Endothelial cell of umbilical vein (primary cell): ENCODE results near the gene SYK. TPM values are rescaled to one million over a fixed set of nuclear protein-coding genes. Genes with fewer than 3 reads are reported as not detected.
"Not testable (repeated sequence)": the region's sequence is repeated elsewhere in the genome, so short reads cannot be mapped to it uniquely, and the experiment has no call there.

ENCODE experiments used
- BruUV-seq: library from RNA; stranded (reverse); fragments of 400-500 nt; replicated peaks from 2 replicates; lab custom pipeline; 2021; lab: Mats Ljungman, UMichigan
- CTCF ChIA-PET: fragments of 300-600, 350-600 bp; sonication (Branson Sonifier 250); formaldehyde crosslinking; loops from one replicate; lab custom pipeline; 2021; ENCODE audit warnings: antibody characterized with exemption, inconsistent platforms; lab: Charles Lee
- POLR2A ChIA-PET: fragments of 300-600, 350-600 bp; sonication (Branson Sonifier 250); formaldehyde crosslinking; loops from one replicate; lab custom pipeline; 2021; ENCODE audit warnings: antibody characterized with exemption, inconsistent platforms; lab: Charles Lee
- DNase-seq: peaks from one replicate; pipeline ENCODE4 v3.0.0-alpha.2; 2011; ENCODE audit warnings: low read depth, low spot score
- FAIRE-seq: peaks from 2 replicates; lab custom pipeline; 2011; peaks lifted over from hg19 to GRCh38; lab: Jason Lieb, UNC
- H2AFZ ChIP-seq: 2 replicates; pipeline ENCODE4 v1.6.0; 2012; ENCODE audit warnings: low read depth, low read length, control low read depth, inconsistent platforms
- H3K27ac ChIP-seq: 2 replicates; pipeline ENCODE4 v1.5.1; 2011; ENCODE audit warnings: low read depth, mild to moderate bottlenecking, control low read depth, low read length, moderate library complexity; ENCODE audit not compliant: insufficient read depth
- H3K27me3 ChIP-seq, 2 experiments: 2 replicates each; pipeline versions ENCODE4 v1.6.0 to v1.6.1; 2011; ENCODE audit warnings: low read length in 2 of 2, mixed read lengths in 1 of 2; ENCODE audit not compliant: control insufficient read depth in 2 of 2, insufficient read depth in 2 of 2
- H3K36me3 ChIP-seq, 2 experiments: 2 replicates in 1 of 2; 3 replicates in 1 of 2; pipeline ENCODE4 v1.5.1; 2011; ENCODE audit warnings: low read length in 2 of 2, mild to moderate bottlenecking in 1 of 2, moderate library complexity in 1 of 2; ENCODE audit not compliant: control insufficient read depth in 2 of 2, insufficient read depth in 2 of 2; ENCODE audit errors: extremely low read depth in 1 of 2
- H3K4me1 ChIP-seq: 3 replicates; pipeline ENCODE4 v1.5.1; 2011; ENCODE audit warnings: mild to moderate bottlenecking, low read length; ENCODE audit not compliant: control insufficient read depth, insufficient read depth; ENCODE audit errors: extremely low read depth
- H3K4me2 ChIP-seq: 2 replicates; pipeline ENCODE4 v1.6.1; 2011; ENCODE audit warnings: low read length, control low read depth, mixed read lengths; ENCODE audit not compliant: insufficient read depth
- H3K4me3 ChIP-seq, 3 experiments: fragments of 200-600 bp in 1 of 3; sonication (generic), shearing (Covaris generic) in 1 of 3; replicated peaks in 1 of 3; 2 replicates each; pipeline ENCODE4 v1.5.1; 2011 to 2016; ENCODE audit warnings: control low read depth in 3 of 3, low read length in 3 of 3, mild to moderate bottlenecking in 2 of 3, inconsistent platforms in 1 of 3, low read depth in 1 of 3, moderate library complexity in 1 of 3; ENCODE audit not compliant: insufficient read depth in 1 of 3
- H3K79me2 ChIP-seq: 2 replicates; pipeline ENCODE4 v1.6.0; 2012; ENCODE audit warnings: low read length, inconsistent platforms; ENCODE audit not compliant: control insufficient read depth, insufficient read depth
- H3K9ac ChIP-seq: replicated peaks from 2 replicates; pipeline ENCODE3; 2011; ENCODE audit warnings: low read length, control low read depth; ENCODE audit not compliant: insufficient read depth; ENCODE audit errors: extremely low read depth
- H3K9me1 ChIP-seq: replicated peaks from 3 replicates; pipeline ENCODE4 v1.6.0; 2011; ENCODE audit warnings: mild to moderate bottlenecking, low read length; ENCODE audit not compliant: control insufficient read depth, insufficient read depth; ENCODE audit errors: extremely low read depth
- H3K9me3 ChIP-seq: replicated peaks from 2 replicates; pipeline ENCODE4 v1.5.1; 2012; ENCODE audit warnings: low read length, inconsistent platforms; ENCODE audit not compliant: control insufficient read depth, insufficient read depth
- H4K20me1 ChIP-seq: replicated peaks from 2 replicates; pipeline ENCODE3; 2011; ENCODE audit warnings: mild to moderate bottlenecking, low read length; ENCODE audit not compliant: control insufficient read depth, insufficient read depth; ENCODE audit errors: extremely low read depth
- CTCF ChIP-seq, 2 donors: IDR thresholded peaks; 1 replicate in 1 of 2; 2 replicates in 1 of 2; pipeline ENCODE4 v1.5.1; 2011; ENCODE audit warnings: low read length in 2 of 2, mild to moderate bottlenecking in 2 of 2, moderate library complexity in 2 of 2, control low read depth in 1 of 2, inconsistent platforms in 1 of 2, low read depth in 1 of 2; ENCODE audit not compliant: insufficient read depth in 1 of 2; ENCODE audit errors: extremely low read depth in 1 of 2
- EZH2 ChIP-seq: IDR thresholded peaks from 2 replicates; pipeline ENCODE4 v1.6.1; 2012; ENCODE audit warnings: borderline replicate concordance, low read depth, mild to moderate bottlenecking, moderate library complexity, low read length, inconsistent platforms; ENCODE audit not compliant: severe bottlenecking
- FOS ChIP-seq: IDR thresholded peaks from 2 replicates; pipeline ENCODE4 v1.6.1; 2011; ENCODE audit warnings: mild to moderate bottlenecking, low read length, moderate library complexity, borderline replicate concordance; ENCODE audit not compliant: insufficient read depth
- GATA2 ChIP-seq: IDR thresholded peaks from 2 replicates; pipeline ENCODE4 v1.7.0; 2011; ENCODE audit warnings: low read depth, mild to moderate bottlenecking, moderate library complexity, mixed read lengths, low read length; ENCODE audit not compliant: insufficient read length, insufficient read depth
- JUN ChIP-seq: IDR thresholded peaks from 2 replicates; pipeline ENCODE4 v1.6.1; 2011; ENCODE audit warnings: borderline replicate concordance, low read depth; ENCODE audit not compliant: insufficient read length, insufficient read depth
- MAX ChIP-seq: IDR thresholded peaks from 2 replicates; pipeline ENCODE4 v1.6.1; 2011; ENCODE audit not compliant: insufficient read depth, insufficient read length
- MYC ChIP-seq: IDR thresholded peaks from one replicate; pipeline ENCODE4 v1.6.1; 2011; ENCODE audit warnings: mild to moderate bottlenecking, low read depth, low read length
- POLR2A ChIP-seq: IDR thresholded peaks from 2 replicates; pipeline ENCODE4 v1.6.1; 2012; ENCODE audit warnings: low read depth, mild to moderate bottlenecking, control low read depth, low read length
- POLR2AphosphoS5 ChIP-seq: IDR thresholded peaks from 2 replicates; pipeline ENCODE4 v1.6.1; 2012; ENCODE audit warnings: low read depth, mild to moderate bottlenecking, control low read depth, low read length, moderate library complexity; ENCODE audit not compliant: insufficient read depth
- dilution Hi-C: fragments of 300-500 bp; cut with MboI; formaldehyde crosslinking; loops from one replicate; pipeline ENCODE4 v1.15.0; 2019; ENCODE audit warnings: low sequenced_read_pairs; ENCODE audit not compliant: extremely low pct_ligation_motif_present
- intact Hi-C: fragments of 100-400 bp; cut with micrococcal nuclease; formaldehyde crosslinking; loops from one replicate; pipeline ENCODE4 v1.10.0; 2022
- polyA plus RNA-seq, 4 experiments: library from polyadenylated mRNA; depleted of rRNA in 3 of 4; stranded (reverse) in 3 of 4; unstranded in 1 of 4; fragments of >200 nt; gene quantifications; 2 replicates each; pipeline versions ENCODE4 v1.2.1 to v1.2.3, GENCODE V29; 2011 to 2012; ENCODE audit warnings: missing spikeins in 1 of 4
- total RNA-seq: library from RNA; stranded (reverse); gene quantifications from 2 replicates; pipeline ENCODE4 v1.2.3, GENCODE V29; 2021

Gene SYK
- total and polyA plus RNA-seq, 2 donors (not counting 3 experiments of a cell fraction or from before 2014, with no cell fraction given): not detected

GRCh38 chr9:90787771-90788460, 13.7 kb upstream of the SYK start:
- Histone ChIP-seq H3K36me3 (no peaks in the 10 kb centered on the region), H3K27ac (no peak overlapping the region), H3K9me1 (no peaks in the 10 kb centered on the region), H3K4me3 (no peak overlapping the region), H3K79me2 (no peaks in the 10 kb centered on the region), H2AFZ (no peak overlapping the region), H3K9ac (no peak overlapping the region), H3K4me2 (no peak overlapping the region), H3K27me3 (no peaks in the 10 kb centered on the region), H3K9me3 (no peaks in the 10 kb centered on the region), H3K4me1 (no peaks in the 10 kb centered on the region), H4K20me1 (no peaks in the 10 kb centered on the region)
- FAIRE-seq (no peak), DNase-seq (no peak)
- ChIA-PET CTCF (no interaction called here), POLR2A (no interaction called here)
- intact Hi-C loops (no loop called here), dilution Hi-C loops (no loop called here)
- no TSS peak for BruUV-seq
- TF ChIP-seq POLR2A (no peak), POLR2AphosphoS5 (no peak), JUN (no peak), MYC (no peak), MAX (no peak), FOS (no peak), GATA2 (no peak), CTCF (IDR thresholded peaks at IDR 0.05; ENCODE audit: extremely low read depth in 1 of 2, insufficient read depth in 1 of 2, low read depth in 1 of 2, low read length in 2 of 2) (no peak), EZH2 (no peak)

- H3K9me1 ChIP-seq, H3K4me1 ChIP-seq, H3K79me2 ChIP-seq, DNase-seq, BruUV-seq, intact Hi-C loops, H3K27ac ChIP-seq, H3K36me3 ChIP-seq, POLR2A ChIA-PET, H3K4me2 ChIP-seq, H3K9me3 ChIP-seq, CTCF ChIA-PET, H3K9ac ChIP-seq, H3K27me3 ChIP-seq, FAIRE-seq, H3K4me3 ChIP-seq, H2AFZ ChIP-seq, dilution Hi-C loops, H4K20me1 ChIP-seq: not testable (repeated sequence)
Measured at GRCh38 chr9:90788527-90788926, 13.1 kb upstream of the SYK start.
